ENCODE measurements around the gene RASGEF1C.

The RASGEF1C gene

GRCh38 chr5:180179442-180180420 lies 29.3 kb downstream of the RASGEF1C start:
- no peak for DNase-seq

GRCh38 chr5:180178531-180179441 lies 30.2 kb downstream of the RASGEF1C start:
- DNase-seq: no peak

GRCh38 chr5:180176191-180176590 lies 32.8 kb downstream of the RASGEF1C start:
- no peak for DNase-seq

- no peak for DNase-seq
Observed at GRCh38 chr5:180175015-180175431, 34.0 kb downstream of the RASGEF1C start.

GRCh38 chr5:180174587-180174972 lies 34.4 kb downstream of the RASGEF1C start:
- no peak for DNase-seq

GRCh38 chr5:180173875-180174586 lies 35.0 kb downstream of the RASGEF1C start:
- no peak for DNase-seq

- no peak for DNase-seq
Observed at GRCh38 chr5:180173198-180173544, 35.8 kb downstream of the RASGEF1C start.

- DNase-seq: no peak
Observed at GRCh38 chr5:180172447-180173197, 36.4 kb downstream of the RASGEF1C start.

- no peak for DNase-seq
Observed at GRCh38 chr5:180171568-180172094, 37.4 kb downstream of the RASGEF1C start.

- DNase-seq: no peak
Observed at GRCh38 chr5:180170810-180171567, 38.0 kb downstream of the RASGEF1C start.

GRCh38 chr5:180170106-180170809 lies 38.8 kb downstream of the RASGEF1C start:
- no peak for DNase-seq

- no peak for DNase-seq
Observed at GRCh38 chr5:180169248-180170105, 39.5 kb downstream of the RASGEF1C start.

- no peak for DNase-seq
Observed at GRCh38 chr5:180168758-180169157, 40.3 kb downstream of the RASGEF1C start.

GRCh38 chr5:180166176-180166575 lies 42.8 kb downstream of the RASGEF1C start:
- no peak for DNase-seq

GRCh38 chr5:180162304-180162661 lies 46.7 kb downstream of the RASGEF1C start:
- DNase-seq: no peak

- no peak for DNase-seq
Observed at GRCh38 chr5:180161420-180162303, 47.3 kb downstream of the RASGEF1C start.

- no peak for DNase-seq
Observed at GRCh38 chr5:180160789-180161188, 48.2 kb downstream of the RASGEF1C start.

- no peak for DNase-seq
Observed at GRCh38 chr5:180160215-180160614, 48.8 kb downstream of the RASGEF1C start.

All from CD4-positive, alpha-beta T cell treated with Interleukin-17A for 1 hour (primary cell).